NCI-H2029 treated with DMSO at 0.1 percent for 48 hours (cell line): ENCODE results near the gene SPRING1.

ENCODE experiments used
- DNase-seq: peaks from one replicate; lab custom pipeline; 2025; lab: John Stamatoyannopoulos, UW

SPRING1 gene

GRCh38 chr12:116708826-116709756, 28.8 kb downstream of the SPRING1 start:
- DNase-seq = peak; percentile 82

GRCh38 chr12:116707751-116708150, 30.1 kb downstream of the SPRING1 start:
- DNase-seq = no peak

- DNase-seq = peak; percentile 50
These were observed 34.6 kb downstream of the SPRING1 start for GRCh38 chr12:116703214-116703795.

GRCh38 chr12:116701432-116701831, 36.4 kb downstream of the SPRING1 start:
- DNase-seq = no peak

- DNase-seq = no peak
These were observed 37.8 kb downstream of the SPRING1 start for GRCh38 chr12:116700066-116700465.

- DNase-seq = no peak
These were observed 39.3 kb downstream of the SPRING1 start for GRCh38 chr12:116698554-116699075.

- peak; percentile 84 for DNase-seq
These were observed 39.8 kb downstream of the SPRING1 start for GRCh38 chr12:116698116-116698515.

- DNase-seq = peak; percentile 75
These were observed 40.2 kb downstream of the SPRING1 start for GRCh38 chr12:116697716-116698115.

GRCh38 chr12:116697305-116697704, 40.6 kb downstream of the SPRING1 start:
- peak; percentile 25 for DNase-seq

GRCh38 chr12:116695464-116695725, 42.5 kb downstream of the SPRING1 start:
- DNase-seq = no peak

- no peak for DNase-seq
These were observed 43.0 kb downstream of the SPRING1 start for GRCh38 chr12:116694653-116695463.

- DNase-seq = peak; percentile 44
These were observed 44.3 kb downstream of the SPRING1 start for GRCh38 chr12:116693286-116694227.

- DNase-seq = no peak
These were observed 45.3 kb downstream of the SPRING1 start for GRCh38 chr12:116692605-116693004.

GRCh38 chr12:116691636-116692035, 46.2 kb downstream of the SPRING1 start:
- no peak for DNase-seq

- no peak for DNase-seq
These were observed 46.7 kb downstream of the SPRING1 start for GRCh38 chr12:116691205-116691604.

- no peak for DNase-seq
These were observed 47.7 kb downstream of the SPRING1 start for GRCh38 chr12:116689979-116690744.

- DNase-seq = no peak
These were observed 48.3 kb downstream of the SPRING1 start for GRCh38 chr12:116689521-116689920.
